ENCODE results near the gene FAM72B.
"Not testable (repeated sequence)": the region's sequence is repeated elsewhere in the genome, so short reads cannot be mapped to it uniquely, and the experiment has no call there.

FAM72B gene

DNA sequence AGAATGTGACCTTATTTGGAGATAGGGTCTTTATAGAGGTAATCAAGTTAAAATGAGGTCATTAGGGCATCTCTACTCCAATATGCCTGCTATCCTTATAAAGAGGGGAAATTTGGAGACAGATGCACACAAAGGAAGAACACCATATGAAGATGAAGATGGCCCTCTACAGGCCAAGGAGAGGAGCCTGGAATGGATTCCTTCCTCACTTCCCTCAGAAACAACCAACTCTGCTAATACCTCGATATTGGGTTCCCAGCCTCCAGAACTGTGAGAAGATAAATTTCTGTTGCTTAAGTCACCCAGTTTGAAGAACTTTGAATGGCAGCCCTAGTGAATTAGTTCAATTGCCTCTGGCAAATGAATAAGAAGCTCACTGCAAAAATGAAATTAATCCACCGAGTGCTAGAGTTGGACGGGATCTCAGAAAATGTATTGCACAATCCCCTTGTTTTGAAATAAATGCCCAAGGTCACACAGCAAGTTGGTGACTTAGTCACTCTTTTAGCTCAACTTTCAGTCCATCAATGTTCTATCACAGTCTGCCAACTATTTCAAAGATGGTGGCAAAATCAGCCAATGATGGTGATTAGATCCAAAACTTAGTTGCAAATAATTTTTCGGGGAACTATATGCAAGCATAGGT is 27.1 kb downstream of the FAM72B start:
- DNase-seq (ENCODE audit: low read depth in 1 of 2, low spot score in 1 of 2) = not testable (repeated sequence)

DNA sequence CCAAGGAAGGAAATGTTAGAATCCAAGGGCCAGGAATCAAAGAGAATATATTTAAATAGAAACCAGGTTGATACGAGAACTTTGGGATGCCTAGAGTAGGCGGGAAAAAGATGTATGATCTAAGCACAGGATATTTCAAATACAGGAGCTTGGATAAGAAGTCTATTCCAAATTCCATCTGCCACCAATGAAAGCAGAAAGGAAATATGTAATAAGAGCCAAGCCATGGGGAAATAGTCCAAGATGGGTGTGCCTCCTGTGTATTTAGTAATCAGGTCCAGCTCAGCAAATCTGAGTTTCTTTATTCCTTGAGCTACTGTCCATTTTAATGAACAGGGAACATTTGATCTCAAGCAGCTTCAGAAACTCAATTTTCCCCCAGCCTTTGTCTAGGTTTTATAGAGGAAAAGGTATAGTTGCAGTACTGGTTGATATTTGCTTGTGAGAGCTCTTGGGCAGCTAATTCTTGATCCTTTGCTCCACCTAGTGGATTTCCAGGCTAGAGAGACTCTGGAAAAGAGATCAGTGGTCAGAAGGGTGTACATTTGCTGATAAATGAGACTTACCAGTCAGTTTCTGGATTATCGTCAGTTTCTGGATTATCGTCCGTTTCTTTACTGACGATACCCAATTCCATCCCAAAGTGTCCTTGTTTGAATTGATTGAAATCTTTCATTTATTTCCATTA is 28.3 kb downstream of the FAM72B start:
- not testable (repeated sequence) for DNase-seq (ENCODE audit: low read depth in 1 of 2, low spot score in 1 of 2)

DNA sequence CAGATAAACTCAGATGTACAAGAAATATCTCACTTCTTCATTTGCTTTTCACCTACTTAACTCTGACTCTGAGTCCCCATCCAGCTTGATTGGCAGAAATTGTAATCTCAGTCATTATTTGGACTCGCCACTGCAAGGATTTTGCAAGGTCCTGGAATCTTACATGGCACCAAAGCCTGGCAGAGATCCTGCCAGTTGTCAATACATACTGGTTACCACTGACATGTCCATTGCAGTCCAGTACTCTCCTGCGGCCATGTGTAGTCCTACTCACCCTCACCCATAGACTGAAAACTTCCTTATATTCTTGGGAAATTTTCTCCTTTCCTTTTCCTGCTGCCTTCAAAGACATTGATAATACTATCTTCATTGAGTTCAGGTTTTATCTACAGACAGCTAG is 29.3 kb downstream of the FAM72B start:
- DNase-seq (ENCODE audit: low read depth in 1 of 2, low spot score in 1 of 2) = not testable (repeated sequence)

DNA sequence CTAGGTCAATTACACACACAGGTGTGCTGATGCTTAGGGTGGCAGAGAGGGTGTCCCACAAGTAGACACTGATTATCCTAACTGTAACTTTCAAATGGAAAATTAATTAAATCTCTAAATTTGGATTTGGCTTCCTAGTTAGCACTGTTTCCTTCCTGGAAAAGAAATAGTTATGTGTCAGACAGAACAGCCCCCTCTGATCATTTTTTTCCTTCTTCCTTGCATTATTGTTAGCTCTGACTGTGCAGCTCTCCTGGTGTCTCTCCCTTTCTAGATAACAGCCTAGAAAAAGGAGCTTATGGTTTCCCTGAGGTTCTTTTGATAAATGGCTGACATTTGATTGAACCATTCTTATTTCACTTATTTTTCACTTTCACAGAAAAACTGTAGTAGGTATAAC is 31.4 kb downstream of the FAM72B start:
- not testable (repeated sequence) for DNase-seq (ENCODE audit: low read depth in 1 of 2, low spot score in 1 of 2)

DNA sequence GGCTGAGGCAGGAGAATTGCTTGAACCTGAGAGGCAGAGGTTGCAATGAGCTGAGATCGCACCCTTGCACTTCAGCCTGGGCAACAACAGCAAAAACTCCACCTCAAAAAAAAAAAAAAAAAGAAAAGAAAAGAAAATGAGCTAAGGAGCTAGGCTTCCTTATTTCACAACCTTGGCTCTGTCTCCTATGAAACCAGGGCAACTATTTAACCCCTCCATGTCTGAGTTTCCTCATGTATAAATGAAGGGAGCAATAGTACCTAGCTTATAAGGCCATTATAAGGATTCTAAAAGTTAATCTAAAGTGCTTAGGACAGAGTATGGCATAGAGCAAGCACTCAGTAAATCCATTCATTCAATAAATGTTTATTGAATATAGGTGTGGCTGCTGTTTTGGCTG is 32.8 kb downstream of the FAM72B start:
- DNase-seq (ENCODE audit: low read depth in 1 of 2, low spot score in 1 of 2) = not testable (repeated sequence)

DNA sequence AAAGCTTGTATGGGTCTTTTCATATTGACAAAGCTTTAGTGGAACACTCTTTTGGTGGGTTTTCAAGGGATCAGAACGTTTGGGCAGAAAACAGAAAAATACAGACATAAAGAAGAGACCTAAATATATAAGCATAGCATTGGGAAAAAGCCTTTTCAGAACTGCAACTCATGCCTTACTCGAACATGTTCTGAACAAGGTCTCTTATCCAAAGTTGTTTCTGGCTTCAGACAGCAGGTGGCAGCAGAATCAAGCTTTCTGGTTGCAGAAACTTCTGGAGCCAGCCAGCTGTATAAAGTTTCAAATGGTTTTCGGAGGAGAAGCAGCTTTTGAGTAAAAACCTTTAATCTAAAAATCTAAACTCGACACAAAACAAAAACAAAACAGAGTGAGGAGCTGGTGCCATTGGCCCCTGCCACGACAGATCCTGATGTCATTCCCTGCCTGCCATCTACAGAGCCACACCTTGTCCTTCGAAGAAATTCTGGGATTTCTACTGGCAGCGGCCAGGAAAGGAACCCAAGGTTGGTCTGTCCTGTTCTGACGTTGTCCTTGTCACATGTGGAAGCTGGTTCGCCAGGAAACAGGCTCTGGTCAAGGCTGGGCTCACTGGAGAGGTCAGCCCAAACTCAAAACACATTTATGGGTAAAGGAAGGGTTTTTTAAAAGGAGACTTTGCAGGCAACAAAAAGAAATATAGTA is 35.5 kb downstream of the FAM72B start:
- not testable (repeated sequence) for DNase-seq (ENCODE audit: low read depth in 1 of 2, low spot score in 1 of 2)

DNA sequence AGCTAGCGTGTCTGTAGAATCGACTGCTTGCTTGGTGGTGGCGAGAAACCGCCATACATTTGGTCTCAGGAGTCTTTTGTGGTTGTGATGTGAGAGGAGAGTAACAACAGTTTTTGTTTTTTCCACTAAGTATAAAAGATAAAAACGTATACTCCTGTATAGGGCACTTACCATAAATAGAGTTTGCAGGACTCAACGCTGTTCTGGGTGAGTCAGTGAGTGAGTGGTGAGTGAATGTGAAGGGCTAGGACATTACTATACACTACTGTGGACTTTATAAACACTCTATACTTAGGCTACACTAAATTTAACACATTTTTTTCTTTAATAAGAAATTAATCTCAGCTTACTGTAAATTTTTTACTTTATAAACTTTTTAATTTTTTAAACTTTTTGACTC is 43.7 kb downstream of the FAM72B start:
- DNase-seq (ENCODE audit: low read depth in 1 of 2, low spot score in 1 of 2) = not testable (repeated sequence)

DNA sequence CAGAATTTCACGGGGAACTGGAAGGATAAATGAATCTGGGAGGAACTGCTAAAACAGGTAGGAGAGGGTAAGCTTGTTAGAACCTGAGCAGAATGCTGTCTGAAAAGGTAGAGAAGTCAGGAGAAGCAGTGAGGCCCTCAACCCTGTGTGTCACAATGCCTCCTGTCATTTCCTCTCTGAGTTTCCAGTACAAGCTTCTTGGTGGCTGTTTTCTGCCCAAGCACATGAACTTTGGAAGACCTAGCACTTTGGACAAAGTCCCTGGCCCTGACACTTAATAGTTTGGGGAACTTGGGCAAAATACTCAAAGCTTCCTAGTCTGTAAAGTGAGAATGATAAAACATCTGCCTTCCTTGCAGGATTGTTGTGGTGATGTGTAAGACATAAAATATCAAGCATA is 52.6 kb downstream of the FAM72B start:
- not testable (repeated sequence) for DNase-seq (ENCODE audit: low read depth in 1 of 2, low spot score in 1 of 2)

DNA sequence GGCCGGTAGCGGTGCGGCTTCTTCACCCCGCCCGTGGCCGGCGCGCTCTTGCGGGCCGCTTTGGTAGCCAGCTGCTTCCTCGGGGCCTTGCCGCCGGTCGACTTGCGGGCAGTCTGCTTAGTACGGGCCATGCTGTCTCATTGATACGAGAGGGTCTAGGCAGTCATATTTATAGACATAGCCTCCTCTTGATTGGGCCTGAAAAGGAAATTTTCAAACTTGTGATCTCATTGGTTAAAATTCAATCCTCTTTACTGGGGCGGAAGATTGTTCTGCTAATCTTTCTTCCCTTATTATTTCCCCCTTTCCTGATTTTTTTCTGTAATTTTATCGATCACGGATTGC is 65.7 kb downstream of the FAM72B start:
- DNase-seq (ENCODE audit: low read depth in 1 of 2, low spot score in 1 of 2) = not testable (repeated sequence)

Measured in activated T-helper 1 cell treated with anti-CD3 and anti-CD28 coated beads, Interleukin-2, amount 50 U/mL, for 16 hours (primary cell).